ENCODE data around the gene CORO1C. TPM values are rescaled to one million over a fixed set of nuclear protein-coding genes. Genes with fewer than 3 reads are reported as not detected.

CORO1C gene
- total RNA-seq, 3 donors from 2014 or later (not counting 1 experiment from before 2014, with no cell fraction given), result 28.9 to 43.5 (median 36.0) TPM

GRCh38 chr12:108777156-108777555 lies 45.8 kb upstream of the CORO1C start:
- Mint-ChIP-seq H3K4me1 (no peaks in the 10 kb centered on the region), H3K27me3 (ENCODE audit: low read depth in 2 of 2) (no peaks in the 10 kb centered on the region), H3K27ac (no peak overlapping the region), H3K36me3 (no peaks in the 10 kb centered on the region), H3K4me3 (no peak overlapping the region), H3K9me3 (no peaks in the 10 kb centered on the region)
- H3K4me1 ChIP-seq (ENCODE audit: control insufficient read depth, insufficient read depth, low read length), result no peaks in the 10 kb centered on the region
- H3K27ac ChIP-seq (ENCODE audit: low read length), result no peak overlapping the region
- no peaks in the 10 kb centered on the region for H3K36me3 ChIP-seq (ENCODE audit: control insufficient read depth, insufficient read depth, low read length)
- no peak for TF ChIP-seq CTCF (IDR thresholded peaks at IDR 0.05)
- H3K9me3 ChIP-seq (ENCODE audit: control insufficient read depth, insufficient read depth, low read length), result no peaks in the 10 kb centered on the region
- no peak overlapping the region for H3K4me3 ChIP-seq (ENCODE audit: low read length)
- no peak for ATAC-seq
- 83% methylated on average over 2 of the region's 2 CpGs for WGBS (ENCODE audit: insufficient coverage)
- intact Hi-C loops (cut with micrococcal nuclease), result no loop called here
- DNase-seq, result no peak
- no peaks in the 10 kb centered on the region for H3K27me3 ChIP-seq (ENCODE audit: control insufficient read depth, insufficient read depth, low read length)

- Mint-ChIP-seq H3K9me3 (no peaks in the 10 kb centered on the region), H3K4me1 (peaks cover 3% of the 10 kb centered on the region in 2 donors), H3K27ac (no peak overlapping the region), H3K36me3 (no peaks in the 10 kb centered on the region), H3K4me3 (no peak overlapping the region), H3K27me3 (ENCODE audit: low read depth in 2 of 2) (peaks cover 0 to 2% of the 10 kb centered on the region in 2 donors)
- Histone ChIP-seq H3K27ac (ENCODE audit: low read length) (no peak overlapping the region), H3K9me3 (ENCODE audit: control insufficient read depth, insufficient read depth, low read length) (no peaks in the 10 kb centered on the region), H3K4me3 (ENCODE audit: low read length) (no peak overlapping the region), H3K4me1 (ENCODE audit: control insufficient read depth, insufficient read depth, low read length) (peaks cover under 1% of the 10 kb centered on the region), H3K36me3 (ENCODE audit: control insufficient read depth, insufficient read depth, low read length) (no peaks in the 10 kb centered on the region), H3K27me3 (ENCODE audit: control insufficient read depth, insufficient read depth, low read length) (no peaks in the 10 kb centered on the region)
- TF ChIP-seq CTCF (IDR thresholded peaks at IDR 0.05), result no peak
- ATAC-seq (no peak), DNase-seq (no peak)
- intact Hi-C loops (cut with micrococcal nuclease), result no loop called here
- WGBS (ENCODE audit: insufficient coverage), result 84% methylated on average over 21 of the region's 23 CpGs
Observed at GRCh38 chr12:108773798-108774788, 42.8 kb upstream of the CORO1C start.

- peak in 1 of 3 donors; percentile 33 for ATAC-seq
- H3K9me3 Mint-ChIP-seq, result no peaks in the 10 kb centered on the region
- DNase-seq, result no peak
- H3K4me1 ChIP-seq (ENCODE audit: control insufficient read depth, insufficient read depth, low read length), result peaks cover 10% of the 10 kb centered on the region
- H3K9me3 ChIP-seq (ENCODE audit: control insufficient read depth, insufficient read depth, low read length), result no peaks in the 10 kb centered on the region
- no peak overlapping the region for H3K27ac Mint-ChIP-seq
- H3K36me3 Mint-ChIP-seq, result no peaks in the 10 kb centered on the region
- H3K4me1 Mint-ChIP-seq, result peaks cover 4 to 6% of the 10 kb centered on the region in 2 donors
- H3K27me3 ChIP-seq (ENCODE audit: control insufficient read depth, insufficient read depth, low read length), result peaks cover 6% of the 10 kb centered on the region
- H3K27me3 Mint-ChIP-seq (ENCODE audit: low read depth in 2 of 2), result peaks cover 0 to 4% of the 10 kb centered on the region in 2 donors
- TF ChIP-seq CTCF (IDR thresholded peaks at IDR 0.05), result no peak
- WGBS (ENCODE audit: insufficient coverage), result 96% methylated on average over 25 of the region's 25 CpGs
- H3K36me3 ChIP-seq (ENCODE audit: control insufficient read depth, insufficient read depth, low read length), result no peaks in the 10 kb centered on the region
- H3K4me3 ChIP-seq (ENCODE audit: low read length), result no peak overlapping the region
- no peak overlapping the region for H3K4me3 Mint-ChIP-seq
- intact Hi-C loops (cut with micrococcal nuclease), result no loop called here
- H3K27ac ChIP-seq (ENCODE audit: low read length), result no peak overlapping the region
Observed at GRCh38 chr12:108772891-108773797, 41.8 kb upstream of the CORO1C start.

Data from natural killer cell (primary cell).